Occipital lobe (tissue), 2 donors: ENCODE measurements around the gene OR8G1. TPM values are rescaled to one million over a fixed set of nuclear protein-coding genes. Genes with fewer than 3 reads are reported as not detected.
"Not testable (repeated sequence)": the region's sequence is repeated elsewhere in the genome, so short reads cannot be mapped to it uniquely, and the experiment has no call there.

Experiments
- DNase-seq: peaks from one replicate; lab custom pipeline; 2025; lab: John Stamatoyannopoulos, UW
- total RNA-seq: library from RNA; depleted of rRNA; stranded (reverse); fragments of >200 nt; gene quantifications from one replicate; pipeline ENCODE4 v1.2.3, GENCODE V29; 2014

The OR8G1 gene
- not detected for total RNA-seq

- DNase-seq: no peak
Observed at GRCh38 chr11:124240621-124241397, at the start of gene OR8G1. TSS of gene OR8G1 (plus strand) at chr11:124241095. CDS start at chr11:124249676, 8,581 bp downstream.

- DNase-seq: no peak
Observed at GRCh38 chr11:124193221-124194010, 47.5 kb upstream of the OR8G1 start.

GRCh38 chr11:124194293-124195188, 46.4 kb upstream of the OR8G1 start:
- DNase-seq: no peak

GRCh38 chr11:124195189-124195734, 45.6 kb upstream of the OR8G1 start:
- peak; percentile 2 for DNase-seq

GRCh38 chr11:124197999-124198398, 42.9 kb upstream of the OR8G1 start:
- no peak for DNase-seq

GRCh38 chr11:124198897-124199296, 42.0 kb upstream of the OR8G1 start:
- no peak for DNase-seq

- no peak for DNase-seq
Observed at GRCh38 chr11:124199702-124200101, 41.2 kb upstream of the OR8G1 start.

- DNase-seq: no peak
Observed at GRCh38 chr11:124200671-124201070, 40.2 kb upstream of the OR8G1 start.

- DNase-seq: no peak
Observed at GRCh38 chr11:124202951-124203350, 37.9 kb upstream of the OR8G1 start.

GRCh38 chr11:124204008-124204407, 36.9 kb upstream of the OR8G1 start:
- DNase-seq: no peak

- no peak for DNase-seq
Observed at GRCh38 chr11:124207102-124207792, 33.6 kb upstream of the OR8G1 start.

- DNase-seq: no peak
Observed at GRCh38 chr11:124209824-124210357, 31.0 kb upstream of the OR8G1 start.

GRCh38 chr11:124210421-124210820, 30.5 kb upstream of the OR8G1 start:
- no peak for DNase-seq

GRCh38 chr11:124211321-124211720, 29.6 kb upstream of the OR8G1 start:
- no peak for DNase-seq

- no peak for DNase-seq
Observed at GRCh38 chr11:124214027-124214426, 26.9 kb upstream of the OR8G1 start.

- no peak for DNase-seq
Observed at GRCh38 chr11:124219126-124219525, 21.8 kb upstream of the OR8G1 start.

GRCh38 chr11:124222407-124222806, 18.5 kb upstream of the OR8G1 start:
- DNase-seq: no peak

GRCh38 chr11:124224618-124225423, 16.1 kb upstream of the OR8G1 start:
- not testable (repeated sequence) for DNase-seq

- DNase-seq: no peak
Observed at GRCh38 chr11:124225471-124225870, 15.4 kb upstream of the OR8G1 start.

GRCh38 chr11:124233376-124233775, 7.5 kb upstream of the OR8G1 start:
- DNase-seq: no peak
